Left lung (tissue), 10 donors: Measurements from ENCODE around the gene SAMD14. TPM values are rescaled to one million over a fixed set of nuclear protein-coding genes. Genes with fewer than 3 reads are reported as not detected.
A peak's percentile ranks its signal among the peaks of the same experiment; 100 is the strongest.

Source experiments
- ATAC-seq: fragments of 200-7000 bp; cut with Tn5 transposase; one replicate; pipeline ENCODE4 v1.9.1; 2020; ENCODE audit warnings: moderate library complexity
- DNase-seq, 4 donors: peaks; one replicate each; pipeline ENCODE4 v3.0.0-alpha.2; 2013 to 2020
- H3K27ac ChIP-seq, 2 donors: fragments of 200-600 bp; sonication (generic) in 1 of 2; one replicate each; pipeline versions ENCODE4 v1.5.0 to v1.8.0; 2020 to 2021
- H3K27me3 ChIP-seq, 2 donors: fragments of 200-600 bp; sonication (generic) in 1 of 2; one replicate each; pipeline versions ENCODE4 v1.5.0 to v1.8.0; 2020 to 2021
- H3K36me3 ChIP-seq, 2 donors: fragments of 200-600 bp; sonication (generic) in 1 of 2; one replicate each; pipeline versions ENCODE4 v1.5.0 to v1.8.0; 2020 to 2021
- H3K4me1 ChIP-seq, 2 donors: fragments of 200-600 bp; one replicate each; pipeline ENCODE4 v1.8.0; 2021
- H3K4me3 ChIP-seq, 2 donors: fragments of 200-600 bp; sonication (generic) in 1 of 2; one replicate each; pipeline versions ENCODE4 v1.5.0 to v1.8.0; 2020 to 2021; ENCODE audit warnings: mild to moderate bottlenecking in 1 of 2
- H3K9me3 ChIP-seq, 2 donors: fragments of 200-600 bp; sonication (generic) in 1 of 2; one replicate each; pipeline versions ENCODE4 v1.5.0 to v1.8.0; 2020 to 2021
- CTCF ChIP-seq, 2 donors: fragments of 200-600 bp; sonication (generic) in 1 of 2; IDR thresholded peaks; one replicate each; pipeline versions ENCODE4 v1.5.0 to v1.8.0; 2021; ENCODE audit warnings: antibody characterized with exemption in 2 of 2
- intact Hi-C, 2 donors: fragments of 100-400 bp; cut with DNase I; formaldehyde crosslinking; loops; one replicate each; pipeline versions ENCODE4 v1.11.2 to v1.14.2; 2022
- polyA plus RNA-seq, 6 donors: library from polyadenylated mRNA; unstranded; fragments of 120-200 nt; gene quantifications; one replicate each; pipeline ENCODE4 v1.2.1, GENCODE V29; 2013; ENCODE audit not compliant: insufficient read length in 6 of 6
- total RNA-seq, 2 donors: library from RNA; stranded (reverse); fragmentation: NEBNext Ultra II Directional; extraction: Animal tissue kit (Norgen Biotek cat#: 25700); gene quantifications; one replicate each; pipeline ENCODE4 v1.2.1, GENCODE V29; 2021
- donor health status: DM: no; HTN: yes; CAD: no.
- donor health status: DM: no; HTN: no; CAD: no.

The SAMD14 gene
- total and polyA plus RNA-seq, 8 donors, result 8.4 to 21.6 (median 15.8) TPM

- no peak overlapping the region for H3K27ac ChIP-seq
- no peaks in the 10 kb centered on the region for H3K9me3 ChIP-seq
- peaks cover 37 to 88% of the 10 kb centered on the region in 2 donors for H3K4me1 ChIP-seq
- ATAC-seq (no peak), DNase-seq (peak in 1 of 4 donors; percentile 57)
- no peaks in the 10 kb centered on the region for H3K27me3 ChIP-seq
- intact Hi-C loops, result no loop called here
- TF ChIP-seq CTCF (IDR thresholded peaks at IDR 0.05), result no peak
- H3K36me3 ChIP-seq, result peaks cover 0 to 54% of the 10 kb centered on the region in 2 donors
- no peak overlapping the region for H3K4me3 ChIP-seq
These were observed 15.0 kb upstream of the SAMD14 start for GRCh38 chr17:50144845-50145531.

- peaks cover 37 to 95% of the 10 kb centered on the region in 2 donors for H3K4me1 ChIP-seq
- TF ChIP-seq CTCF (IDR thresholded peaks at IDR 0.05), result no peak
- no peak for DNase-seq
- H3K9me3 ChIP-seq, result no peaks in the 10 kb centered on the region
- intact Hi-C loops, result no loop called here
- H3K27me3 ChIP-seq, result no peaks in the 10 kb centered on the region
- no peak overlapping the region for H3K4me3 ChIP-seq
- peaks cover 0 to 60% of the 10 kb centered on the region in 2 donors for H3K36me3 ChIP-seq
- ATAC-seq, result no peak
- no peak overlapping the region for H3K27ac ChIP-seq
These were observed 14.4 kb upstream of the SAMD14 start for GRCh38 chr17:50144355-50144754.

GRCh38 chr17:50143461-50144176, 13.7 kb upstream of the SAMD14 start:
- no peaks in the 10 kb centered on the region for H3K27me3 ChIP-seq
- no peaks in the 10 kb centered on the region for H3K9me3 ChIP-seq
- ATAC-seq (no peak), DNase-seq (peak in 1 of 4 donors; percentile 71)
- no peak overlapping the region for H3K4me3 ChIP-seq
- H3K27ac ChIP-seq, result no peak overlapping the region
- H3K36me3 ChIP-seq, result peaks cover 0 to 68% of the 10 kb centered on the region in 2 donors
- no peak for TF ChIP-seq CTCF (IDR thresholded peaks at IDR 0.05)
- peaks cover 37 to 97% of the 10 kb centered on the region in 2 donors for H3K4me1 ChIP-seq
- intact Hi-C loops, result no loop called here

DNA sequence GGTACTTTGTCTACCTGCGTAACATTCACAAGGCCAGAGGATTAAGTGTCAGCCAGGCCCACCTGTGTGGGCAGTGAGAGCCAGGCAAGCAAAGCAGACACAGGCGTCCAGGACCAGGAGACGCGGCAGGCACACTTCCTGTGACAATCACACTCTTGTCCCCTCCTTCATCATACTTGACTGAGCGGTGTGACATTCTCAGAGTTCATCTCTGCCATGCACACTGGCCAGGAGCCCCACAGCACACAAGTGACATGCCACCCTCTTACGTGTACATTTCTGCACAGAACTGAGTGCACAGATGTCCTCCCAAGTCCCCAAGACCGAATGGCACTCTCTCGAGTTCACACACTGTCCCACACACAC, 11.8 kb upstream of the SAMD14 start:
- no peak for TF ChIP-seq CTCF (IDR thresholded peaks at IDR 0.05)
- no peak for DNase-seq
- intact Hi-C loops, result no loop called here
- Histone ChIP-seq H3K9me3 (no peaks in the 10 kb centered on the region), H3K4me1 (peaks cover 23 to 79% of the 10 kb centered on the region in 2 donors), H3K4me3 (no peak overlapping the region), H3K27ac (peak overlapping the region in 1 of 2 donors; percentile 29), H3K27me3 (no peaks in the 10 kb centered on the region), H3K36me3 (peaks cover 0 to 87% of the 10 kb centered on the region in 2 donors)
- no peak for ATAC-seq

- ATAC-seq (no peak), DNase-seq (peak in 1 of 4 donors; percentile 61)
- no peak for TF ChIP-seq CTCF (IDR thresholded peaks at IDR 0.05)
- Histone ChIP-seq H3K36me3 (peaks cover 0 to 92% of the 10 kb centered on the region in 2 donors), H3K4me3 (peak overlapping the region in 1 of 2 donors; percentile 4), H3K4me1 (peaks cover 18 to 73% of the 10 kb centered on the region in 2 donors), H3K27ac (peak overlapping the region; percentile 19 to 50), H3K9me3 (no peaks in the 10 kb centered on the region), H3K27me3 (no peaks in the 10 kb centered on the region)
- intact Hi-C loops, result no loop called here
These were observed 11.2 kb upstream of the SAMD14 start for GRCh38 chr17:50141026-50141744.
